MG63 (cell line): ENCODE results near the gene GLO1. TPM values are rescaled to one million over a fixed set of nuclear protein-coding genes. Genes with fewer than 3 reads are reported as not detected.

Source experiments
- DNase-seq: peaks from one replicate; pipeline ENCODE4 v3.0.0-alpha.2; 2020
- H3K27me3 ChIP-seq: fragments of 250-450 bp; sonication (Bioruptor Pico); 2 replicates; pipeline ENCODE4 v1.5.1; 2020; ENCODE audit warnings: mild to moderate bottlenecking, moderate library complexity
- H3K36me3 ChIP-seq: fragments of 250-450 bp; sonication (Bioruptor Pico); 2 replicates; pipeline ENCODE4 v1.5.1; 2020; ENCODE audit warnings: mild to moderate bottlenecking, moderate library complexity
- H3K4me3 ChIP-seq: fragments of 250-450 bp; sonication (Bioruptor Pico); 2 replicates; pipeline ENCODE4 v1.5.1; 2020; ENCODE audit warnings: mild to moderate bottlenecking, moderate library complexity
- H3K9me3 ChIP-seq: fragments of 250-450 bp; sonication (Bioruptor Pico); 2 replicates; pipeline ENCODE4 v1.5.1; 2020; ENCODE audit warnings: mild to moderate bottlenecking, moderate library complexity
- total RNA-seq: library from RNA; depleted of rRNA; stranded (reverse); fragments of >200 nt; shearing (Covaris generic); gene quantifications from 2 replicates; pipeline ENCODE4 v1.2.3, GENCODE V29; 2014; ENCODE audit warnings: low replicate concordance; rRNA removed

Gene GLO1
- 1,483 and 2,250 TPM in 2 replicates for total RNA-seq

DNA sequence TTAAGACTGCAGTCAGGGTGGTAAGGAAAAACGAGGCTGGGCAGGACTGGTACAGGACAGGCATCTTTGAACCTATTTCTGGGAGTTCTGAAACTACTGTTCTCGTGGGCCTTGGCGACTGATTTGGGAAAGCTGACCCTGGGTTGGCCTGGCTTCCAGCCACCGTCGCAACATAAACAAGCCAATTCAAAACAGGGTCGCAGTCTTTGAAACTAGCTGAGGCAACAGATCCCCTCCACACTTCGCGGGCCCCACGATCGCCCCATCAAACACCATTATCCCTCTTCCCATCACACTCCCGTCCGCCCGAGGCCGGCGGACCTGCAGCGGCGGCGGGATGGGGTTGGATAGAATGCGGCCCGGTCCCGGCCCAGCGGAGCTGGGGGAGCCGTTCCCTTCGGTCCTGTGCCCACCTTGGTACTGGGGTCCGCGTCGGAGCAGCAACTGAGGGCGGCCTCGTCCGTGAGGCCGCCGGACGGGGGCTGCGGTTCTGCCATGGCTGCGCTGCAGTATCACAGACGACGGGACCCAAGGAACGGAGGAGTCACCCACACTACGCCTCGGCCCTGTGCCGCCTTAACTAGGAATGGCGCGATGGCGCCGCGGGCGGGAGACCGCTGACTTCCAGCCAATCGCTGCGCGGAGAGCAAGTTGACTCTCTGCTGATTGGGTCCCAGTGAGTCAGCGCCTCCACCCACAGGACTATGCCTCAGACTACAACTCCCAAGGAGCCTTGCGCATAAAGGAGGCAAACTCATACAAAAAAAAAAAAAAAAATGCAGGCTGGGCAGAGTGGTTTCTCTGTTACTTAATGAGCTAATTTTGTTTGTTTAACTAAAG is at the start of gene GLO1:
TSS of gene GLO1 (minus strand) at position 588 of the 840 bp plus-strand sequence. CDS start at position 497, 91 bp downstream.
- Histone ChIP-seq H3K9me3 (peaks cover 18% of the 10 kb centered on the region), H3K36me3 (peaks cover 37% of the 10 kb centered on the region)

DNA sequence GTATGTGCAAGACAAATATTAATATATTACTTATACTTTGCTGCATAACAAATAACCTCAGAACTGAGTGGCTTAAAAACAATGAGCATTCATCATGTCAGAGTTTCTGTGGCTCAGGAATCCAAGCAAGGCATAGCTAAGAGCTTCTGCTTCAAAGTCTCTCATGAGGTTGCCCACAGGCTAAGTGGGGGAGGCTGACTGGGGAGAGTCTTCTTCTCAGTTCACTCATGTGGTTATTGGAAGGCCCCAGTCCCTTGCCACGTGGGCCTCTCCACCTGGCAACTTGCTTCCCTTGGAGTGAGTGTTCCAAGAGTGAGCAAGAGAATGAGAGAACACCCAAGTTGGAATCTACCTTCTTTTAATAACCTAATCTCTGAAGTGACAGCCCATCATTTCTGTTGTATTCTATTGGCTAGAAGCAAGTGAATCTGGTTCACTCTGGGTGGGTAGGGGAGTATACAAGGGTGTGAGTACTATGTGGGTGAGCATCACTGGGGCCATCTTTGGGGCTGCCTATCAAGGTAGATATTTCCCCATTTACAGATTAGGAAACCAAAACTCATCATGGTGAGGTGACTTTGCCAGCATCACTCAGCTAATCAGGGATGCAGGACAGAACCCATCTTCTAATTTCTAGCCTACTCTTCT is 48.1 kb upstream of the GLO1 start:
- Histone ChIP-seq H3K4me3 (no peak overlapping the region), H3K36me3 (no peaks in the 10 kb centered on the region), H3K9me3 (no peaks in the 10 kb centered on the region), H3K27me3 (peaks cover 8% of the 10 kb centered on the region)
- no peak for DNase-seq

More for the DNA sequence above, at the start of gene GLO1:
- H3K4me3 ChIP-seq: peak within 1 kb of the TSS; percentile 78
- DNase-seq: peak; percentile 100
- peaks cover 8% of the 10 kb centered on the region for H3K27me3 ChIP-seq

DNA sequence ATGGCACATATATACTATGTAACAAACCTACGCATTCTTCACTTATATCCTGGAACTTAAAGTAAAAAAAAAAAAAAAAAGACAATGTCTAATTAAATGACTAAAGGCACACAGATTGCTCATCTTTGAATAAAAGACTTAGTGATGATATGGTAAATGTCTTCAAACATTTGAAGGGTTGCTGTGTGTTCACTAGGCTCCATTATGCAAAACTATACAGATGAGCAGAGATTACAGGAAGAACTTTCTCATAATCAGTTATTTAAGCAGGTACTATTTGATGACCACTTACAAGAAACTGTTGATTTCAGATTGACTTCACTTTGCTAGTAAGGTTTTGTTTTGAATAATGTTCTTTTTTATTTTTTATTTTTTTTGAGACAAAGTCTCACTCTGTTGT is 46.5 kb upstream of the GLO1 start:
- peaks cover 23% of the 10 kb centered on the region for H3K27me3 ChIP-seq
- H3K4me3 ChIP-seq: no peak overlapping the region
- no peak for DNase-seq
- no peaks in the 10 kb centered on the region for H3K9me3 ChIP-seq
- H3K36me3 ChIP-seq: no peaks in the 10 kb centered on the region

DNA sequence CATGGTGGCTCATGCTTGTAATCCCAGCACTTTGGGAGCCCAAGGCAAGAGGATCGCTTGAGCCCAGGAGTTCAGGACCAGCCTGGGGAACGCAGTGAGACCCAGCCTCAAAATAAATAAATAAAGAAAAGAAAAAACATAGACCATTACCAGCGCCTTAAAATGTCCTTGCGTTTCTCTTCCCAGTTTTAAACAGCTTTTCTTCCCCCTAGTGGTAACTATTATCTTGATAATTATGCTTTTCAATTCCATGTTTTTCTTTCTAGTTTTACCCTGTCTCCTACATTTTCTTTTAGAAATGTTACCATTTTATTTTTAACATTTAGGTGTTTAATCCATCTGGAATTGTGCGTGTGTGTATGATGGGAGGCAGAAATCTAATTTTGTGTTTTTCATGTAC is 36.6 kb upstream of the GLO1 start:
- no peak for DNase-seq
- H3K4me3 ChIP-seq: no peak overlapping the region
- peaks cover 79% of the 10 kb centered on the region for H3K27me3 ChIP-seq
- 0 out of 2 replicates have a peak, but pooled peaks cover 2% of the 10 kb centered on the region for H3K9me3 ChIP-seq
- no peaks in the 10 kb centered on the region for H3K36me3 ChIP-seq

DNA sequence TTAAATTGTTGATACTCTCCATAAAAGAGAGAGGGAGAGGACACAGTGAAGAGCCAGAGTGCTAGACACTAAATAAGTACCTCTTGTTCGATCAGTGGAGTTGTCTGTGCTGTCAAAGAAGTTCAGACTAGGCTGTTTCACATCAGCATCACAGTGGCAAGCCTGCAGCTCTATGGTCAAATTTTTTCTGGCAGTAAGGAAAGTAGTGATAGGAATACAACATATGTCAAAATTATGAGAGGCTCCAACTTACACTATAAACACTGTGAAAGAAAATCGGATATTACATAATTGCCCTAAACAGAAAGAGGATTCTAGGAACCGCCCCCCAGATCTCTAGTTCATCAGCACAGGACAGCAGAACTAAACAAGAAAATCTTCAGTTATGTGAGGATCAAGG is 35.3 kb upstream of the GLO1 start:
- Histone ChIP-seq H3K36me3 (no peaks in the 10 kb centered on the region), H3K27me3 (peaks cover 77% of the 10 kb centered on the region), H3K9me3 (0 out of 2 replicates have a peak, but pooled peaks cover 2% of the 10 kb centered on the region), H3K4me3 (no peak overlapping the region)
- DNase-seq: no peak

DNA sequence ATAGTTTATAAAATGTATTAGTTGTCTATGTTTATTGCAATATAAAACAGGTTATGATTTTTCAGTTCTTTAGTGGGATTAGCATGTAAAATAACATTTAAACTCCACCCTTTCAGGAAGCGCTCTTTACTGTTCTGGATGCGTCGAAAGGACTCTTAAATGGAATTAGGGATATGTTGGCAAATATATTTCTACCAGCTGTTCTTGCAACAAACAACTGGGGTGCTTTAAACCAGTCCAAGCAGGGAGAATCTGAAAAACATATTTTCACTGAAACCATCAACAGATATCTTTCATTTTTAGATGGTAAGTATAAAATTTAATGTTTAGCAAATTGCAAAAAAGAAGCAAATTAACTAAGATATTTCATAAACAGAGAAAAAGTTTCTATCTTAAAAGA is 34.0 kb upstream of the GLO1 start:
- Histone ChIP-seq H3K4me3 (no peak overlapping the region), H3K9me3 (0 out of 2 replicates have a peak, but pooled peaks cover 2% of the 10 kb centered on the region), H3K36me3 (no peaks in the 10 kb centered on the region), H3K27me3 (peaks cover 76% of the 10 kb centered on the region)
- DNase-seq: no peak

DNA sequence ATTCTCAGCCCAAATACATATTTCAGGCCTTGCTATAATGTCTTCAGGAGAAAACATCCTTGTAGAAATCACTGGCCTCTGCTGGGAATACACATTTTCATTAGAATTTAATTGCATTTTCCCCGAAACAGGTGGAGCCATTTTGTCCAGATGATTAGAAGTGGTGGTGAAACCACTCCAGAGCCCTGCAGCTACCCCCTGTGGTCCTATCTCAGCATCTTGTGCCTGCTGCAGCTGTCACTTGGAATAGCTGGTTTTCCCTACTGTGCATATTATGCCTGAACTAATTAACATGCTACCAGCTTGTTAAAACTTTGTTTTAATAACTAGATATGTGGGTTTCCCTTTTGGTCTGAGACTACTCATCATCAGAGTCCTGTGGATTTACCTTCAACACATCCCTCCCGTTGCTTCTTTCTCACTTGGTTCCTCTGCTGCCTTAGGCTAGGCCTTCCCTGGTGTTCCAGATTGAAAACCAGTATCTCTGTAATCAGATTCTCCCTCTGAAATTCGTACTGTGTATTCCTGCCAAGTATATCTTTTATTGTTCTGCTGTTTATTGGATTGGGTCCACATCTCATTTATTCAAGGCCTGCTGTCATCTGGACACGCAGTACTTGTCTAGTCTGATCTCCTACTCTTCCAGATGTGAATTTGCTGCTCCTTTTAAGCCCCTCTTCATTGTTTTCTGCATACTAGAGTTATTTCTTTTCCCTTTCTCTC is 27.4 kb upstream of the GLO1 start:
- 0 out of 2 replicates have a peak, but pooled peaks cover 1% of the 10 kb centered on the region for H3K9me3 ChIP-seq
- DNase-seq: no peak
- H3K4me3 ChIP-seq: no peak overlapping the region
- H3K36me3 ChIP-seq: no peaks in the 10 kb centered on the region
- peaks cover 22% of the 10 kb centered on the region for H3K27me3 ChIP-seq

DNA sequence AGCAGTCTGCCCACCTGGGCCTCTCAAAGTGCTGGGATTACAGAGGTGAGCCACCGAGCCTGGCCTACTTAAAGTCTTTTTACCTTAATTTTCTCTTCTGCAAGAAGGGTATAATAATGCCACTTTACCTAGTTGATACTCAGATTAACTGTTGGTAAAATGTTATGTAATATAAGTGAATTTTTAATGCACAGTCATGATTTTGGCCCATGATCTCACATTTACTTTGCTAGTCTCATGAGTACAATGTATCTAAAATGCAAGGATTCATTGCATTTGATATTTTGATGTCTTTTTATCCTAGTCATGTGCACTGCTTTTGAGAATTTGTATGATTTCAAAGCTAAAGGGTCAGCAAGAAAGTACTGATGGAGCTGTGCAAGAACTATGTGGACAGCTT is 25.3 kb upstream of the GLO1 start:
- Histone ChIP-seq H3K9me3 (no peaks in the 10 kb centered on the region), H3K36me3 (no peaks in the 10 kb centered on the region), H3K27me3 (peaks cover 10% of the 10 kb centered on the region), H3K4me3 (no peak overlapping the region)
- no peak for DNase-seq

DNA sequence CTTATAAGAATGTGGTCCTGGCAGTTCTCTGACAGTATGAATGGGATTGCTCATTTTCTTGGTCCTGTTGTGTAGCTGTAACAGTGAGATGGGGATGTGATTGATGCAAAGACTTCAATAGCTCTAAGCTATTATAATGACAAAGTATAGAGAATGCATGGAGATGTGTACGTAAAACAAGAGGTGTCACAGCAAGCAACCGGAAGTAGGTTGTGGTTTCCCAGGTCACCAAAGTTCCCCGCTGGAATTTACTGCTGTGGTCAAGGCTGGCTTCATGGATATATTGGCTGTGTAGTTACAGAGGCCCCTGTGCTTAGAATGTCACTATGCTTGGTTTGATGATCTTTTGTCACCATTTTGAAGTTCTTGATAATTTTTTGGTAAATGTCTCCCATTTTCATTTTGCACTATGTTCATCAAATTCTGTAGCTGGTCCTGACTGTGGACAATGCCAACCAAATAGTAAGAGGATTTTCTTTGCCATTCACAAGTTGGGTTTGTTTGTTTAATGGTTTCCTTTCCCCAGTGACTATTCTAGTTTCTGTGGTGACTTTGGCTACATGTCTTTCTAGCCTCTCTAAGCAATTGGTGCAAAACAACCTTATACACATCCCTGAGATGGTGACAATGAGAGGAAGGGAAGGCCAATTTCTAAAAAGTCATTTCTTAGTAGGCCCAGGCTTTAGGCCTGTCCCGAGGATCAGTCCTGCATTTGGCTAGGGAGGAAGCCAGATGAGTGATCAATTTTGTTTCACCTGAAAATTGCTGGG is 22.7 kb upstream of the GLO1 start:
- H3K36me3 ChIP-seq: no peaks in the 10 kb centered on the region
- no peak for DNase-seq
- no peaks in the 10 kb centered on the region for H3K27me3 ChIP-seq
- H3K9me3 ChIP-seq: peaks cover 2% of the 10 kb centered on the region
- H3K4me3 ChIP-seq: no peak overlapping the region

DNA sequence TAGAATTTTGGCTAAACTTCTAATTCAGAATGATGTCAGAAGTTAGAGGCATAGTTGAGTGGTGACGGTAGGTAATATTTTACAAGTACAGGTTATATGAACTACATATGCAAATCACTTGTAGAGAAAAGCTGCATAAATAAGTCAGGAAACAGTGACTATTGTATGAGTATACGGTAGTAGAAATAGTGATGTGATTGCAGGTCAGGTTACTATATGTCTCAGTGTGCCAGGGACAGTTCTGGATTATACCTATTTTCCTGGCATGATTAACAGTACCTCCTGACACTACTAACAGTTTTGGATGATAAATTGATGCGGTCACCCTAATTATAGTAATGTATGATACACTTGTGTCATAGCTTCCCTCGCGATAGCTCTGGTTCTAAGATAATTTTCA is 21.4 kb upstream of the GLO1 start:
- no peak overlapping the region for H3K4me3 ChIP-seq
- no peak for DNase-seq
- 0 out of 2 replicates have a peak, but pooled peaks cover 4% of the 10 kb centered on the region for H3K27me3 ChIP-seq
- H3K9me3 ChIP-seq: peaks cover 5% of the 10 kb centered on the region
- no peaks in the 10 kb centered on the region for H3K36me3 ChIP-seq

DNA sequence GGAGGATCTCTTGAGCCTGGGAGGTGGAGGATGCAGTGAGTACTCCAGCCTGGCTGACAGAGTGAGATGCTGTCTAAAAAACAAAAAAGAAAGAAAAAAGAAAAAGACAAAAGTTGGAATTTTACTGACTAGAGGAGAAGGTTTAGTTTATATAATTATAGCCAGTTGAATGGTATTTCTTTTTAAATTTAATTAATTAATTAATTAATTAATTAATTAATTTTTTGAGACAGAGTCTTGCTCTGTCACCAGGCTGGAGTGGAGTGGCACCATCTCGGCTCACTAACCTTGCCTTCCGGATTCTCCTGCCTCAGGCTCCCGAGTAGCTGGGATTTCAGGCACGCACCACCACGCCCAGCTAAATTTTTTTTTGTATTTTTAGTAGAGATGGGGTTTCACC is 20.8 kb upstream of the GLO1 start:
- H3K27me3 ChIP-seq: peaks cover 7% of the 10 kb centered on the region
- H3K36me3 ChIP-seq: no peaks in the 10 kb centered on the region
- peaks cover 5% of the 10 kb centered on the region for H3K9me3 ChIP-seq
- DNase-seq: no peak
- H3K4me3 ChIP-seq: no peak overlapping the region

DNA sequence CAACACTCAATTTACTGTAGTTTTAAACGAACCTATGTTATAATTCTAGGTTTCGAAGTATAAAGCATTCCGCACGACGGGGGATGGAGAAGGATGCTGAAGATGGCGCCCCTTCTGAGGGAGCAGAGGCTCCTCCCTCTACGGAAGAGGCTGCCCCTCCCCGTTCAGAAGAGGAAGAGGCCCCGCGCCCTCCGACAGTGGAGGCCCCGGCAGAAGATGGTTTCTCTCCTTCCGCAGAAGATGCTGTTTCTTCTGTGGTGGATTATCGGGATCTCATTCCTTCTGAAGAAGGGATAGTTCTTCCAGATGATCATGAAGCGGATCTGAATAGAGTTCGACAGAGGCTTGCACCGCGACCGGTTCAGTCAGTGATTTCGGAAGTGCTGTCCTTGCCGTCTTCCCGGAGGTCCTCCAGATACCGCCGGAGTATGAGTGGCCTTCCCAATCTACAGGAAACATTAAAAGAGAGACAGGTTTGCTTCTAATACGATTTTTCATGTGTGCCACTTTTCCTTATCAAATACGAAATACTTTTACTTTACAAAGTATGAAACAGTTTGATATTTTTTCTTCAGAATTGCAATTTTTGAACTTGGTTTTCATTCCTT is 19.9 kb upstream of the GLO1 start:
- H3K4me3 ChIP-seq: no peak overlapping the region
- H3K36me3 ChIP-seq: no peaks in the 10 kb centered on the region
- peaks cover 5% of the 10 kb centered on the region for H3K9me3 ChIP-seq
- peaks cover 14% of the 10 kb centered on the region for H3K27me3 ChIP-seq
- DNase-seq: no peak

DNA sequence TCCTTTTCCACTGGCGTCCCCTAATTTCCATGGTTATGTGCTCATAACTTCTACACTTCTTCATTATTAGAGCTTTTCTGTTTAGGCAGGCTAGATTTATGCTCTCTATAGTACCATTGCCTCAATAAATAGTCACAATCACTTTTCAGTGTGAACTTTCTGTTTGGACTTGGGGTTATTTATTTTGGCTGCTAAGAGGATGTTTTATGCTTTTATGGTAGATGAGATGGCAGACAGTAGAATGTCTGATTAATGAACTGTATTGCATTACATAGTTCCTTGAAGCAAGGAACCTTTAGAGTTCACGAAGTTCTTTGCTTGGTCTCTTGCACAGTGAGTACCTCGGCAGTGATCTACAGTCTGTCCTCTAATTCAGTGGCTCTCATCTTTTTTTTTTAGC is 19.1 kb upstream of the GLO1 start:
- Histone ChIP-seq H3K36me3 (no peaks in the 10 kb centered on the region), H3K27me3 (peaks cover 17% of the 10 kb centered on the region), H3K9me3 (peaks cover 5% of the 10 kb centered on the region), H3K4me3 (no peak overlapping the region)
- no peak for DNase-seq

DNA sequence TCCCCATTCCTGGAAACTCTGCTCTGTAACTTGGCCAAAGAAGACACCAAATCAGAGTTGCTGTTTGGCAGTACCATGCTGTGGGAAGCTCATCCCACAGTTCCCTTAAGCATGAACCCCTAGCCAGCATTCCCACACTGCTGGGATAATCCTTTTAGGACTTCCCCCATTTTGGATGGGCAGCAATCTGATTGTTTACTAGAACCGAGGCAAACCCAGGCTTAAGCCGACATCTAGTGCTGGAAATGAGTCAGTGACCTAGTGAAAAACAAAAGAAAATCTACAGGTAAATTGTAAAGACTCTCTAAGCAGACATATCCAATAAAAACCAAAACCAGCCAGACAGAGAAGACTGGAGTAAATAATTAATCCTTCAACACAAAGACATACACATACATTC is 17.4 kb upstream of the GLO1 start:
- H3K9me3 ChIP-seq: peaks cover 5% of the 10 kb centered on the region
- no peaks in the 10 kb centered on the region for H3K36me3 ChIP-seq
- H3K4me3 ChIP-seq: no peak overlapping the region
- H3K27me3 ChIP-seq: peaks cover 24% of the 10 kb centered on the region
- DNase-seq: peak; percentile 43

DNA sequence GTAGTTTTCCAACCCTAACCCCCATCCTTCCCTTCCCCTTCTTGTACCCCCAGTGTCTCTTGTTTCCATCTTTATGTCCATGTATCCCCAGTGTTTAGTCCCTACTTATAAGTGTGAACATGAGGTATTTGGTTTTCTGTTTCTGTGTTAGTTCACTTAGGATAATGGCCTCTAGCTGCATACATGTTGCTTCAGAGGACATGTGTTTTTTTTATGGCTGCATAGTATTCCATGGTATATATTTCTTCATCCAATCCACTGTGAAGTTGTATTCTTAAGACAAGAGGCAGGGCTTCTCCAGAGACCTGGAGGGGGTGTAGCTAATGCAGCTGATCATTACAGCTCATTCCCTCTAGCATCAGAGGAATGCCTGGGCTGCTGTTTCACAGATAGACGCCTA is 16.4 kb upstream of the GLO1 start:
- H3K9me3 ChIP-seq: peaks cover 5% of the 10 kb centered on the region
- H3K36me3 ChIP-seq: no peaks in the 10 kb centered on the region
- no peak for DNase-seq
- H3K27me3 ChIP-seq: peaks cover 24% of the 10 kb centered on the region
- no peak overlapping the region for H3K4me3 ChIP-seq

DNA sequence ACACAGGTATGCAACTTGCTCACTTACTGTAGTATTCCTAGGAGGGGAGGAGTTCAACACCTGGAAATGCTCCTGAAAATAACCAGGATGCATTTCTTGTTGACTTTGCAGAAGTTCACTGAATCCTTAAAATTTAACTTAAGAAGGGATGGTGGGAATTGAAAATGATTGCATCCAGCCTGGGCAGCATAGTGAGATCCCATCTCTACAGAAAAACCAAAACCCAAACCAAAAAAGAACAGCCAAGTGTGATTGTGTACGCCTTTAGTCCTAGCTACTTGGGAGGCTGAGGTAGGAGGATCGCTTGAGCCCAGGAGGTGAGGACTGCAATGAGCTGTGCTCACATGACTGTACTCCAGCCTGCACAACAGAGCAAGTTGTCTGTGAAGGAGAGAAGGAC is 13.9 kb upstream of the GLO1 start:
- no peaks in the 10 kb centered on the region for H3K36me3 ChIP-seq
- peaks cover 5% of the 10 kb centered on the region for H3K9me3 ChIP-seq
- H3K4me3 ChIP-seq: no peak overlapping the region
- peaks cover 27% of the 10 kb centered on the region for H3K27me3 ChIP-seq
- no peak for DNase-seq
